ENCODE measurements around the gene EXOC3L1. TPM values are rescaled to one million over a fixed set of nuclear protein-coding genes. Genes with fewer than 3 reads are reported as not detected.

EXOC3L1 gene
- total and polyA plus RNA-seq, 2 of the 13 experiments (the other 11 are each of a cell fraction or from before 2014, with no cell fraction given), result 0.12 TPM; not detected in 1

DNA sequence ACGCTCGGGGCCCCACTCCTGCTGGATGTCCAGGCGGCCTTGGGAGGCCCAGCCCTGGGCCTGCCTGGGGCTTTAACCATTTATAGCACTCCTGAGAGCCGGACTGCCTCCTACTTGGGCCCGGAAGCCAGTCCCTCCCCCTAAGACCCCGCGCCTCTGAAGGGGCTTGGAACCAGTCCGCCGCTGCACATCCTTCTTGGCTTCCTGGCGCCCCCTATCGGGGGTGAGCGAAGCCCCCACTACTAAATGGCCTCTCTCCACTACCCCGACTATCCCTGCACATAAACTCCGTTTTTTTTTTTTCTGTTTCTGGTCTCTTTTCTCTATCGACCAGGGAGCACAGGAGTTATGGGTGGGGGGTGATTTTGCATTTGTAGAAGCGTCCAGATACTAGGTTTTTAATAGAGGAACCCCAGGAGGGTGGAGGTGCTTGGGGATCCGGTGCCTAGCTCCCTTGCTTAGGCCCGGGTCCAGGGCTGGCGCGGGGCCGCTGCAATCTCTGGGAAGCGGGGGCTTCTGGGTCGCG is 20.2 kb downstream of the EXOC3L1 start (continued):
- TF ChIP-seq, protein P1, sequence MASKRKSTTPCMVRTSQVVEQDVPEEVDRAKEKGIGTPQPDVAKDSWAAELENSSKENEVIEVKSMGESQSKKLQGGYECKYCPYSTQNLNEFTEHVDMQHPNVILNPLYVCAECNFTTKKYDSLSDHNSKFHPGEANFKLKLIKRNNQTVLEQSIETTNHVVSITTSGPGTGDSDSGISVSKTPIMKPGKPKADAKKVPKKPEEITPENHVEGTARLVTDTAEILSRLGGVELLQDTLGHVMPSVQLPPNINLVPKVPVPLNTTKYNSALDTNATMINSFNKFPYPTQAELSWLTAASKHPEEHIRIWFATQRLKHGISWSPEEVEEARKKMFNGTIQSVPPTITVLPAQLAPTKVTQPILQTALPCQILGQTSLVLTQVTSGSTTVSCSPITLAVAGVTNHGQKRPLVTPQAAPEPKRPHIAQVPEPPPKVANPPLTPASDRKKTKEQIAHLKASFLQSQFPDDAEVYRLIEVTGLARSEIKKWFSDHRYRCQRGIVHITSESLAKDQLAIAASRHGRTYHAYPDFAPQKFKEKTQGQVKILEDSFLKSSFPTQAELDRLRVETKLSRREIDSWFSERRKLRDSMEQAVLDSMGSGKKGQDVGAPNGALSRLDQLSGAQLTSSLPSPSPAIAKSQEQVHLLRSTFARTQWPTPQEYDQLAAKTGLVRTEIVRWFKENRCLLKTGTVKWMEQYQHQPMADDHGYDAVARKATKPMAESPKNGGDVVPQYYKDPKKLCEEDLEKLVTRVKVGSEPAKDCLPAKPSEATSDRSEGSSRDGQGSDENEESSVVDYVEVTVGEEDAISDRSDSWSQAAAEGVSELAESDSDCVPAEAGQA (IDR thresholded peaks at IDR 0.05; ENCODE audit: low read depth), result 0 out of 2 replicates have a peak, but pooled peaks have one; percentile 42
- TF ChIP-seq, protein P1 (CRISPR knock-in tag; IDR thresholded peaks at IDR 0.05; ENCODE audit: borderline replicate concordance), result no peak
- TF ChIP-seq, protein P2, sequence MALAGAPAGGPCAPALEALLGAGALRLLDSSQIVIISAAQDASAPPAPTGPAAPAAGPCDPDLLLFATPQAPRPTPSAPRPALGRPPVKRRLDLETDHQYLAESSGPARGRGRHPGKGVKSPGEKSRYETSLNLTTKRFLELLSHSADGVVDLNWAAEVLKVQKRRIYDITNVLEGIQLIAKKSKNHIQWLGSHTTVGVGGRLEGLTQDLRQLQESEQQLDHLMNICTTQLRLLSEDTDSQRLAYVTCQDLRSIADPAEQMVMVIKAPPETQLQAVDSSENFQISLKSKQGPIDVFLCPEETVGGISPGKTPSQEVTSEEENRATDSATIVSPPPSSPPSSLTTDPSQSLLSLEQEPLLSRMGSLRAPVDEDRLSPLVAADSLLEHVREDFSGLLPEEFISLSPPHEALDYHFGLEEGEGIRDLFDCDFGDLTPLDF (CRISPR knock-in tag; IDR thresholded peaks at IDR 0.05), result 0 out of 2 replicates have a peak, but pooled peaks have one; percentile 17
- TF ChIP-seq THAP11 (CRISPR knock-in tag; IDR thresholded peaks at IDR 0.05), result 0 out of 2 replicates have a peak, but pooled peaks have one; percentile 3
- TF ChIP-seq ZNF572 (CRISPR knock-in tag; IDR thresholded peaks at IDR 0.05), result 0 out of 2 replicates have a peak, but pooled peaks have one; percentile 54
- TF ChIP-seq, protein P3, sequence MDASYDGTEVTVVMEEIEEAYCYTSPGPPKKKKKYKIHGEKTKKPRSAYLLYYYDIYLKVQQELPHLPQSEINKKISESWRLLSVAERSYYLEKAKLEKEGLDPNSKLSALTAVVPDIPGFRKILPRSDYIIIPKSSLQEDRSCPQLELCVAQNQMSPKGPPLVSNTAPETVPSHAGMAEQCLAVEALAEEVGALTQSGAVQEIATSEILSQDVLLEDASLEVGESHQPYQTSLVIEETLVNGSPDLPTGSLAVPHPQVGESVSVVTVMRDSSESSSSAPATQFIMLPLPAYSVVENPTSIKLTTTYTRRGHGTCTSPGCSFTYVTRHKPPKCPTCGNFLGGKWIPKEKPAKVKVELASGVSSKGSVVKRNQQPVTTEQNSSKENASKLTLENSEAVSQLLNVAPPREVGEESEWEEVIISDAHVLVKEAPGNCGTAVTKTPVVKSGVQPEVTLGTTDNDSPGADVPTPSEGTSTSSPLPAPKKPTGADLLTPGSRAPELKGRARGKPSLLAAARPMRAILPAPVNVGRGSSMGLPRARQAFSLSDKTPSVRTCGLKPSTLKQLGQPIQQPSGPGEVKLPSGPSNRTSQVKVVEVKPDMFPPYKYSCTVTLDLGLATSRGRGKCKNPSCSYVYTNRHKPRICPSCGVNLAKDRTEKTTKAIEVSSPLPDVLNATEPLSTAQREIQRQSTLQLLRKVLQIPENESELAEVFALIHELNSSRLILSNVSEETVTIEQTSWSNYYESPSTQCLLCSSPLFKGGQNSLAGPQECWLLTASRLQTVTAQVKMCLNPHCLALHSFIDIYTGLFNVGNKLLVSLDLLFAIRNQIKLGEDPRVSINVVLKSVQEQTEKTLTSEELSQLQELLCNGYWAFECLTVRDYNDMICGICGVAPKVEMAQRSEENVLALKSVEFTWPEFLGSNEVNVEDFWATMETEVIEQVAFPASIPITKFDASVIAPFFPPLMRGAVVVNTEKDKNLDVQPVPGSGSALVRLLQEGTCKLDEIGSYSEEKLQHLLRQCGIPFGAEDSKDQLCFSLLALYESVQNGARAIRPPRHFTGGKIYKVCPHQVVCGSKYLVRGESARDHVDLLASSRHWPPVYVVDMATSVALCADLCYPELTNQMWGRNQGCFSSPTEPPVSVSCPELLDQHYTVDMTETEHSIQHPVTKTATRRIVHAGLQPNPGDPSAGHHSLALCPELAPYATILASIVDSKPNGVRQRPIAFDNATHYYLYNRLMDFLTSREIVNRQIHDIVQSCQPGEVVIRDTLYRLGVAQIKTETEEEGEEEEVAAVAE (CRISPR knock-in tag; IDR thresholded peaks at IDR 0.05; ENCODE audit: borderline replicate concordance), result 0 out of 2 replicates have a peak, but pooled peaks have one; percentile 19
- TF ChIP-seq ZNF383 (CRISPR knock-in tag; IDR thresholded peaks at IDR 0.05; ENCODE audit: borderline replicate concordance), result 0 out of 2 replicates have a peak, but pooled peaks have one; percentile 57
- TF ChIP-seq, protein P4, sequence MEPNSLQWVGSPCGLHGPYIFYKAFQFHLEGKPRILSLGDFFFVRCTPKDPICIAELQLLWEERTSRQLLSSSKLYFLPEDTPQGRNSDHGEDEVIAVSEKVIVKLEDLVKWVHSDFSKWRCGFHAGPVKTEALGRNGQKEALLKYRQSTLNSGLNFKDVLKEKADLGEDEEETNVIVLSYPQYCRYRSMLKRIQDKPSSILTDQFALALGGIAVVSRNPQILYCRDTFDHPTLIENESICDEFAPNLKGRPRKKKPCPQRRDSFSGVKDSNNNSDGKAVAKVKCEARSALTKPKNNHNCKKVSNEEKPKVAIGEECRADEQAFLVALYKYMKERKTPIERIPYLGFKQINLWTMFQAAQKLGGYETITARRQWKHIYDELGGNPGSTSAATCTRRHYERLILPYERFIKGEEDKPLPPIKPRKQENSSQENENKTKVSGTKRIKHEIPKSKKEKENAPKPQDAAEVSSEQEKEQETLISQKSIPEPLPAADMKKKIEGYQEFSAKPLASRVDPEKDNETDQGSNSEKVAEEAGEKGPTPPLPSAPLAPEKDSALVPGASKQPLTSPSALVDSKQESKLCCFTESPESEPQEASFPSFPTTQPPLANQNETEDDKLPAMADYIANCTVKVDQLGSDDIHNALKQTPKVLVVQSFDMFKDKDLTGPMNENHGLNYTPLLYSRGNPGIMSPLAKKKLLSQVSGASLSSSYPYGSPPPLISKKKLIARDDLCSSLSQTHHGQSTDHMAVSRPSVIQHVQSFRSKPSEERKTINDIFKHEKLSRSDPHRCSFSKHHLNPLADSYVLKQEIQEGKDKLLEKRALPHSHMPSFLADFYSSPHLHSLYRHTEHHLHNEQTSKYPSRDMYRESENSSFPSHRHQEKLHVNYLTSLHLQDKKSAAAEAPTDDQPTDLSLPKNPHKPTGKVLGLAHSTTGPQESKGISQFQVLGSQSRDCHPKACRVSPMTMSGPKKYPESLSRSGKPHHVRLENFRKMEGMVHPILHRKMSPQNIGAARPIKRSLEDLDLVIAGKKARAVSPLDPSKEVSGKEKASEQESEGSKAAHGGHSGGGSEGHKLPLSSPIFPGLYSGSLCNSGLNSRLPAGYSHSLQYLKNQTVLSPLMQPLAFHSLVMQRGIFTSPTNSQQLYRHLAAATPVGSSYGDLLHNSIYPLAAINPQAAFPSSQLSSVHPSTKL (CRISPR knock-in tag; IDR thresholded peaks at IDR 0.05), result 0 out of 2 replicates have a peak, but pooled peaks have one; percentile 6
- peak; percentile 30; the same call in 1 of the 2 replicates for TF ChIP-seq ZNF556 (CRISPR knock-in tag; IDR thresholded peaks at IDR 0.05; ENCODE audit: borderline replicate concordance)
- 0 out of 2 replicates have a peak, but pooled peaks have one; percentile 12 for TF ChIP-seq ZNF850 (CRISPR knock-in tag; conservative IDR thresholded peaks at IDR 0.05)
- TF ChIP-seq HMG20A (CRISPR knock-in tag; IDR thresholded peaks at IDR 0.05; ENCODE audit: borderline replicate concordance), result no peak
- TF ChIP-seq RCOR2 (CRISPR knock-in tag; IDR thresholded peaks at IDR 0.05), result peak; percentile 10; the same call in 1 of the 2 replicates
- peak; percentile 56; the same call in 1 of the 2 replicates for TF ChIP-seq ZNF543 (CRISPR knock-in tag; IDR thresholded peaks at IDR 0.05)

Measured in HepG2 (cell line).